Ovary (tissue), 9 donors: ENCODE data around the gene FST. TPM values are rescaled to one million over a fixed set of nuclear protein-coding genes. Genes with fewer than 3 reads are reported as not detected.

Source experiments
- DNase-seq, 5 donors: peaks; one replicate each; pipeline ENCODE4 v3.0.0-alpha.2; 2019 to 2020
- H3K27ac ChIP-seq, 2 donors: fragments of 200-600 bp; one replicate each; pipeline versions ENCODE4 v1.5.1 to v1.8.0; 2019 to 2022
- H3K27me3 ChIP-seq: fragments of 200-600 bp; one replicate; pipeline ENCODE4 v1.8.0; 2022
- H3K36me3 ChIP-seq: fragments of 200-600 bp; sonication (generic); one replicate; pipeline ENCODE4 v1.5.1; 2019
- H3K4me1 ChIP-seq: one replicate; pipeline ENCODE4 v1.8.1; 2013; ENCODE audit warnings: mild to moderate bottlenecking, moderate library complexity; ENCODE audit not compliant: insufficient read depth
- H3K4me3 ChIP-seq: fragments of 200-600 bp; sonication (generic); one replicate; pipeline ENCODE4 v1.5.1; 2017
- H3K9me3 ChIP-seq, 2 donors: fragments of 200-600 bp in 1 of 2; sonication (generic) in 1 of 2; one replicate each; pipeline versions ENCODE4 v1.5.1 to v1.8.1; 2013 to 2019; ENCODE audit warnings: mild to moderate bottlenecking in 1 of 2, moderate library complexity in 1 of 2
- EP300 ChIP-seq: sonication (generic); formaldehyde crosslinking; IDR thresholded peaks from one replicate; pipeline ENCODE4 v1.6.1; 2017; ENCODE audit warnings: antibody characterized with exemption
- POLR2A ChIP-seq: fragments of 450-650 bp; IDR thresholded peaks from one replicate; pipeline ENCODE4 v1.6.1; 2017; ENCODE audit warnings: antibody characterized with exemption, mild to moderate bottlenecking, moderate library complexity
- whole genome bisulfite sequencing, 3 donors: extraction: QIAGEN DNeasy Blood & Tissue Kit in 1 of 3; methylation state at CpG; one replicate each; pipeline versions ENCODE4 v1.1.5 to v1.1.7; 2013 to 2017; 5-methylcytosine and 5-hydroxymethylcytosine counted together
- intact Hi-C, 4 donors: fragments of 100-400 bp; cut with DNase I; formaldehyde crosslinking; loops; one replicate each; pipeline versions ENCODE4 v1.11.0 to v1.15.1; 2022 to 2023
- polyA plus RNA-seq, 2 donors: library from polyadenylated mRNA; stranded (reverse); fragments of 200-250 nt in 1 of 2; fragments of 350-450 nt in 1 of 2; fragmentation: Illumina TruSeq in 1 of 2; extraction: RNeasy Lipid Tissue Mini Kit (QIAGEN cat#74804) in 1 of 2; gene quantifications; one replicate each; pipeline ENCODE4 v1.2.3, GENCODE V29; 2013 to 2014
- total RNA-seq, 7 donors: library from RNA; depleted of rRNA in 2 of 7; stranded (reverse); fragments of >200 nt in 2 of 7; fragmentation: NEBNext Ultra II Directional in 3 of 7; extraction: Animal tissue kit (Norgen Biotek cat#: 25700) in 3 of 7; gene quantifications; one replicate each; pipeline versions ENCODE4 v1.1.0 to v1.2.4, GENCODE V29; 2016 to 2023
- TF ChIP-seq, protein P1 (sequence below), 3 donors: fragments of 450-650 bp in 2 of 3; fragments of 200-600 bp in 1 of 3; IDR thresholded peaks; one replicate each; pipeline versions ENCODE4 v1.5.1 to v1.8.0; 2016 to 2022; ENCODE audit warnings: antibody characterized with exemption in 3 of 3, mild to moderate bottlenecking in 1 of 3
- donor health status: DM: no; HTN: no; CAD: no; lungs with moderate emphysema.
- donor health status: DM: no; HTN: no; CAD: no.
- donor health status: Bipolar disorder and iron deficiency.
- donor health status: DM: yes; HTN: yes; CAD: no.
- donor health status: DM: no; HTN: no; CAD: no.
- donor health status: DM: yes; HTN: yes; CAD: no.

Gene FST
- total and polyA plus RNA-seq, 9 donors = 1.0 to 9.8 (median 3.5) TPM

DNA sequence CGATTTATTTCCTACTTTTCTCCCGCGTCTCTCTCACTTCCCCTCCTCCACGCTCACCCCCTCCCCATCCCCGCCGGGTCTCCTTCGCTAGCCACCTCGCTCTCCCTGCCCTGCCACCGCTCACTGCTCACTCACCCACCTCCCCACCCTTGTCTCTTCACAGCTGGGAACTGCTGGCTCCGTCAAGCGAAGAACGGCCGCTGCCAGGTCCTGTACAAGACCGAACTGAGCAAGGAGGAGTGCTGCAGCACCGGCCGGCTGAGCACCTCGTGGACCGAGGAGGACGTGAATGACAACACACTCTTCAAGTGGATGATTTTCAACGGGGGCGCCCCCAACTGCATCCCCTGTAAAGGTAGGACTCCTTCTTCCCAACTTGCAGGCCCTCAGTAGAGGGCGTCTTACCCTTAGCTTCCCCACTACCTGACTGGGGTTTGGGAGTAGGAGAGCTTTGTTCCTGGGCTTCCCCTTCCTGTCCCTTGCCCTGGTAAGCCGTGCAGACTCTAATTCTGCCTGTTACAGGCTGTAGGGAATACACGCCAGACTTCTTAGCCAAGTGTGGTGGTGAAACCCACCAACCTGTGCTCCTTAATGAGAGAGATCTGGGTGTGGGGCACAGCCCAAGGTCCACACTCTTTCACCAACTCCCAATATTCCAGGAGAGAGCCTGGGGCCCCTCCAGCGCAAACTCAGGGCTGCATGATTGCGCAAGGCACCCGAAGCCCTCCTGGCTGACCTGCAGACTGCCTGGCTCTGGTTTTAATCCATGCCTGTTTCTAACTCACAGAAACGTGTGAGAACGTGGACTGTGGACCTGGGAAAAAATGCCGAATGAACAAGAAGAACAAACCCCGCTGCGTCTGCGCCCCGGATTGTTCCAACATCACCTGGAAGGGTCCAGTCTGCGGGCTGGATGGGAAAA lies 2.5 kb downstream of the FST start:
- TF ChIP-seq, protein P1, sequence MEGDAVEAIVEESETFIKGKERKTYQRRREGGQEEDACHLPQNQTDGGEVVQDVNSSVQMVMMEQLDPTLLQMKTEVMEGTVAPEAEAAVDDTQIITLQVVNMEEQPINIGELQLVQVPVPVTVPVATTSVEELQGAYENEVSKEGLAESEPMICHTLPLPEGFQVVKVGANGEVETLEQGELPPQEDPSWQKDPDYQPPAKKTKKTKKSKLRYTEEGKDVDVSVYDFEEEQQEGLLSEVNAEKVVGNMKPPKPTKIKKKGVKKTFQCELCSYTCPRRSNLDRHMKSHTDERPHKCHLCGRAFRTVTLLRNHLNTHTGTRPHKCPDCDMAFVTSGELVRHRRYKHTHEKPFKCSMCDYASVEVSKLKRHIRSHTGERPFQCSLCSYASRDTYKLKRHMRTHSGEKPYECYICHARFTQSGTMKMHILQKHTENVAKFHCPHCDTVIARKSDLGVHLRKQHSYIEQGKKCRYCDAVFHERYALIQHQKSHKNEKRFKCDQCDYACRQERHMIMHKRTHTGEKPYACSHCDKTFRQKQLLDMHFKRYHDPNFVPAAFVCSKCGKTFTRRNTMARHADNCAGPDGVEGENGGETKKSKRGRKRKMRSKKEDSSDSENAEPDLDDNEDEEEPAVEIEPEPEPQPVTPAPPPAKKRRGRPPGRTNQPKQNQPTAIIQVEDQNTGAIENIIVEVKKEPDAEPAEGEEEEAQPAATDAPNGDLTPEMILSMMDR (IDR thresholded peaks at IDR 0.05) = no peak
- no peak for TF ChIP-seq EP300
- TF ChIP-seq POLR2A = no peak
- DNase-seq = peak in 4 of 5 donors; percentile 32 to 45 (median 39)
- WGBS, 3 donors = 29 to 34% (median 32%) methylated on average over 35 of the region's 35 CpGs
- Histone ChIP-seq H3K36me3 (no peaks in the 10 kb centered on the region), H3K4me3 (peak overlapping the region; percentile 52), H3K27ac (no peak overlapping the region), H3K4me1 (peaks cover 2% of the 10 kb centered on the region), H3K9me3 (no peaks in the 10 kb centered on the region), H3K27me3 (no peaks in the 10 kb centered on the region)
- intact Hi-C loops = loop anchor here in 3 of 4 donors (5.0 to 10.0 kb wide), 4 partner anchors 82 to 739 kb away; partner anchors contain the start of gene NDUFS4 (in 1 of the 3)

DNA sequence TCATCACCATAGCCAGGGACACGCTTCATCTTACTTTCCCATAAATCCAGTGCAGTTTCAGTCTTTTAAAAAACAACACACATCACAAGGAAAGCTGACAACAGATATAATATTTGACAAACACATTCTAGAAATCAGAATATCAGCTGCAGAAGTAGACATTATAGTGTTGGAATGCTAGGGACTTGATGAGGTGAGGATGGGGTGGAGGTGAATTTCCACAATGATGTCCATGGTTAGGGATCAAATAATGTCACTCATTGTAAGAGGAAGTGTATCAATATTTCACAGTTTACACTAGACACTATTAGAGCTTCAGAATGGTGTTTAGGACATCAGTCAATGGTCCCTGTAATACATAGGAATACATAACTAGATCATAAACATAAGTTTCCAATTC lies 7.0 kb downstream of the FST start:
- TF ChIP-seq EP300 (no peak), POLR2A (no peak)
- TF ChIP-seq, protein P1 (IDR thresholded peaks at IDR 0.05) = no peak
- 93 to 97% (median 97%) methylated on average over 1 of the region's 1 CpG for WGBS, 3 donors
- no peak overlapping the region for H3K4me3 ChIP-seq
- no peak for DNase-seq
- H3K36me3 ChIP-seq = no peaks in the 10 kb centered on the region
- no peaks in the 10 kb centered on the region for H3K4me1 ChIP-seq
- intact Hi-C loops = loop anchor here in 2 of 4 donors (10.0 kb wide), 2 partner anchors 77 to 727 kb away; partner anchors contain the start of gene NDUFS4 (in 1 of the 2)
- no peaks in the 10 kb centered on the region for H3K27me3 ChIP-seq
- no peak overlapping the region for H3K27ac ChIP-seq
- H3K9me3 ChIP-seq = no peaks in the 10 kb centered on the region

DNA sequence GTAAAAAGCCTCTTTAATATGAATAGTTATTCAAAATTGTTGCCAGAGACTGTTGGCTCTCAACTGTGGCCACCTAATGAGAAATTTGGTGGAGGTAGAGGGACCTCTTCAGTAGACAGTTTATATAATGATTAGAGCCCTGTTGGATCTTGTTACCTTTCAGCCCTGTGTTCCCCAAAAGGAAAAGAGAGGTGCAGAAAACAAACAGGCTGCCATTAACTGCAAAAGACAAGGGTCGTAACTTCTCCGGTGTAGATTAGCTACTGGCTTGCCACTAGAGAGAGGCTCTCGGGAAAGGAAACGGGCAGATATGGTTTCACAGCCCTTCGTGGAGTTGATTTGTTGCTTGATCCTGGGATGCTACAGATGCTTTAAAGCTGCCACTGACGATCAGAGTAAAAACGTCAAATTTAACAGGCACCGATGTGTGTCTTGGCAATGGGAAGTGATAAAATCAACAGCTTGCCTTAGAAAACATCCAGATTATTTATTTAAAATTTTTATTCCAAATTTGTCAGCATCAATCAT lies 7.8 kb downstream of the FST start:
- Histone ChIP-seq H3K27ac (no peak overlapping the region), H3K4me3 (no peak overlapping the region), H3K36me3 (no peaks in the 10 kb centered on the region), H3K9me3 (no peaks in the 10 kb centered on the region), H3K4me1 (no peaks in the 10 kb centered on the region), H3K27me3 (no peaks in the 10 kb centered on the region)
- TF ChIP-seq, protein P1 (IDR thresholded peaks at IDR 0.05) = no peak
- WGBS, 3 donors = 56 to 62% (median 58%) methylated on average over 8 of the region's 8 CpGs
- DNase-seq = no peak
- intact Hi-C loops = loop anchor here in 2 of 4 donors (10.0 kb wide), 2 partner anchors 77 to 727 kb away; partner anchors contain the start of gene NDUFS4 (in 1 of the 2)

DNA sequence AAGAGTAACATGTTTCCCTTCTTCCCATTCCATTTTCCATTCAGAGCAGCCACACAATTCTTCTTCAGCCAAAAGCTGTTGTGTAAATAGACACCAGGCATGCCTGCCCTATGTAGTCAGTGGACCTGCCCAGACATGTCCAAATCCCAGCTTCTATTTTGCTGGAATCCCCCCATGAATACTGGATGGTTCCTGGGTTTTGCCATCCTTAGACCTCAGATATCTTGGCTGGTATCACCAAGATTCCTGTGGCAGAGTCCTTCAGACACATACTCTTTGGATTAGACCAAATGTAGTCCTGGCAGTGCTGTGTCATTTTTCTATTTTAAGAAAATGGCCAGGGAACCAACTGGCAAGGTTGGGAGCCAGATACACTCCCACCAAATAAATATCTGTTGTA lies 10.3 kb downstream of the FST start:
- Histone ChIP-seq H3K36me3 (no peaks in the 10 kb centered on the region), H3K27me3 (no peaks in the 10 kb centered on the region), H3K27ac (no peak overlapping the region), H3K4me1 (no peaks in the 10 kb centered on the region), H3K9me3 (no peaks in the 10 kb centered on the region), H3K4me3 (no peak overlapping the region)
- intact Hi-C loops = no loop called here
- TF ChIP-seq, protein P1 (IDR thresholded peaks at IDR 0.05) = no peak
- TF ChIP-seq POLR2A = no peak
- TF ChIP-seq EP300 = no peak
- no peak for DNase-seq
